SK-N-SH (cell line): ENCODE measurements around the gene PCYT2.
A peak's percentile ranks its signal among the peaks of the same experiment; 100 is the strongest.

ENCODE experiments used
- CTCF ChIP-seq: fragments of 200-600 bp; sonication (generic); IDR thresholded peaks from 2 replicates; pipeline ENCODE4 v1.6.1; 2017; ENCODE audit warnings: antibody characterized with exemption, mild to moderate bottlenecking, moderate library complexity
- EP300 ChIP-seq, 2 experiments: IDR thresholded peaks; 2 replicates each; pipeline versions ENCODE4 v1.4.0 to v1.6.1; 2012; ENCODE audit warnings: borderline replicate concordance in 1 of 2, low read depth in 1 of 2, low read length in 1 of 2
- EZH2phosphoT487 ChIP-seq: fragments of 200-600 bp; sonication (generic); IDR thresholded peaks from 2 replicates; pipeline ENCODE4 v1.6.1; 2017; ENCODE audit warnings: low read depth, mixed run types, mild to moderate bottlenecking, antibody characterized with exemption, moderate library complexity, borderline replicate concordance
- JUND ChIP-seq: IDR thresholded peaks from 2 replicates; pipeline ENCODE4 v1.4.0; 2012
- PBX3 ChIP-seq: IDR thresholded peaks from 2 replicates; pipeline ENCODE4; 2012
- POLR2AphosphoS5 ChIP-seq: IDR thresholded peaks from 2 replicates; pipeline ENCODE4 v1.6.1; 2012; ENCODE audit warnings: low read depth, low read length
- RAD21 ChIP-seq: IDR thresholded peaks from 2 replicates; pipeline ENCODE4 v1.6.1; 2012; ENCODE audit warnings: mild to moderate bottlenecking, low read length
- RFX5 ChIP-seq: IDR thresholded peaks from 2 replicates; pipeline ENCODE4 v1.6.1; 2012; ENCODE audit warnings: mild to moderate bottlenecking, improper control_type of control experiment, low read length
- TAF1 ChIP-seq: IDR thresholded peaks from 2 replicates; pipeline ENCODE4 v1.6.1; 2012; ENCODE audit warnings: low read depth, mild to moderate bottlenecking, low read length, moderate library complexity, borderline replicate concordance
- TCF12 ChIP-seq: IDR thresholded peaks from 2 replicates; pipeline ENCODE4 v1.4.0; 2012
- TF ChIP-seq, protein P1 (sequence below): IDR thresholded peaks from 2 replicates; pipeline ENCODE4 v1.6.1; 2012; ENCODE audit warnings: mild to moderate bottlenecking, low read depth, low read length, moderate library complexity
- TF ChIP-seq, protein P2 (sequence below): IDR thresholded peaks from 2 replicates; pipeline ENCODE4 v1.4.0; 2012; ENCODE audit warnings: low read depth, borderline replicate concordance
- TF ChIP-seq, protein P3 (sequence below): fragments of 150-350 bp; IDR thresholded peaks from 2 replicates; pipeline ENCODE4 v1.6.1; 2016; ENCODE audit warnings: mild to moderate bottlenecking, low read depth, low read length
- TF ChIP-seq, protein P4 (sequence below): fragments of 150-350 bp; IDR thresholded peaks from 2 replicates; pipeline ENCODE4 v1.6.1; 2017; ENCODE audit warnings: antibody characterized with exemption, low read length, low read depth, borderline replicate concordance

GRCh38 chr17:81911277-81911961 is at the start of gene PCYT2:
- TF ChIP-seq, protein P1, sequence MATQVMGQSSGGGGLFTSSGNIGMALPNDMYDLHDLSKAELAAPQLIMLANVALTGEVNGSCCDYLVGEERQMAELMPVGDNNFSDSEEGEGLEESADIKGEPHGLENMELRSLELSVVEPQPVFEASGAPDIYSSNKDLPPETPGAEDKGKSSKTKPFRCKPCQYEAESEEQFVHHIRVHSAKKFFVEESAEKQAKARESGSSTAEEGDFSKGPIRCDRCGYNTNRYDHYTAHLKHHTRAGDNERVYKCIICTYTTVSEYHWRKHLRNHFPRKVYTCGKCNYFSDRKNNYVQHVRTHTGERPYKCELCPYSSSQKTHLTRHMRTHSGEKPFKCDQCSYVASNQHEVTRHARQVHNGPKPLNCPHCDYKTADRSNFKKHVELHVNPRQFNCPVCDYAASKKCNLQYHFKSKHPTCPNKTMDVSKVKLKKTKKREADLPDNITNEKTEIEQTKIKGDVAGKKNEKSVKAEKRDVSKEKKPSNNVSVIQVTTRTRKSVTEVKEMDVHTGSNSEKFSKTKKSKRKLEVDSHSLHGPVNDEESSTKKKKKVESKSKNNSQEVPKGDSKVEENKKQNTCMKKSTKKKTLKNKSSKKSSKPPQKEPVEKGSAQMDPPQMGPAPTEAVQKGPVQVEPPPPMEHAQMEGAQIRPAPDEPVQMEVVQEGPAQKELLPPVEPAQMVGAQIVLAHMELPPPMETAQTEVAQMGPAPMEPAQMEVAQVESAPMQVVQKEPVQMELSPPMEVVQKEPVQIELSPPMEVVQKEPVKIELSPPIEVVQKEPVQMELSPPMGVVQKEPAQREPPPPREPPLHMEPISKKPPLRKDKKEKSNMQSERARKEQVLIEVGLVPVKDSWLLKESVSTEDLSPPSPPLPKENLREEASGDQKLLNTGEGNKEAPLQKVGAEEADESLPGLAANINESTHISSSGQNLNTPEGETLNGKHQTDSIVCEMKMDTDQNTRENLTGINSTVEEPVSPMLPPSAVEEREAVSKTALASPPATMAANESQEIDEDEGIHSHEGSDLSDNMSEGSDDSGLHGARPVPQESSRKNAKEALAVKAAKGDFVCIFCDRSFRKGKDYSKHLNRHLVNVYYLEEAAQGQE: no peak
- TF ChIP-seq CTCF (peak; percentile 10; the same call in 1 of the 2 replicates), EP300 (IDR thresholded peaks at IDR 0.05; ENCODE audit: borderline replicate concordance in 1 of 2, low read depth in 1 of 2, low read length in 1 of 2) (no peak), POLR2AphosphoS5 (peak; percentile 63; the same call in 1 of the 2 replicates), TAF1 (no peak), RFX5 (no peak), JUND (no peak), RAD21 (no peak), TCF12 (no peak), PBX3 (peak; percentile 31), EZH2phosphoT487 (no peak)
- TF ChIP-seq, protein P2, sequence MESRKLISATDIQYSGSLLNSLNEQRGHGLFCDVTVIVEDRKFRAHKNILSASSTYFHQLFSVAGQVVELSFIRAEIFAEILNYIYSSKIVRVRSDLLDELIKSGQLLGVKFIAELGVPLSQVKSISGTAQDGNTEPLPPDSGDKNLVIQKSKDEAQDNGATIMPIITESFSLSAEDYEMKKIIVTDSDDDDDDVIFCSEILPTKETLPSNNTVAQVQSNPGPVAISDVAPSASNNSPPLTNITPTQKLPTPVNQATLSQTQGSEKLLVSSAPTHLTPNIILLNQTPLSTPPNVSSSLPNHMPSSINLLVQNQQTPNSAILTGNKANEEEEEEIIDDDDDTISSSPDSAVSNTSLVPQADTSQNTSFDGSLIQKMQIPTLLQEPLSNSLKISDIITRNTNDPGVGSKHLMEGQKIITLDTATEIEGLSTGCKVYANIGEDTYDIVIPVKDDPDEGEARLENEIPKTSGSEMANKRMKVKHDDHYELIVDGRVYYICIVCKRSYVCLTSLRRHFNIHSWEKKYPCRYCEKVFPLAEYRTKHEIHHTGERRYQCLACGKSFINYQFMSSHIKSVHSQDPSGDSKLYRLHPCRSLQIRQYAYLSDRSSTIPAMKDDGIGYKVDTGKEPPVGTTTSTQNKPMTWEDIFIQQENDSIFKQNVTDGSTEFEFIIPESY: no peak
- TF ChIP-seq, protein P3, sequence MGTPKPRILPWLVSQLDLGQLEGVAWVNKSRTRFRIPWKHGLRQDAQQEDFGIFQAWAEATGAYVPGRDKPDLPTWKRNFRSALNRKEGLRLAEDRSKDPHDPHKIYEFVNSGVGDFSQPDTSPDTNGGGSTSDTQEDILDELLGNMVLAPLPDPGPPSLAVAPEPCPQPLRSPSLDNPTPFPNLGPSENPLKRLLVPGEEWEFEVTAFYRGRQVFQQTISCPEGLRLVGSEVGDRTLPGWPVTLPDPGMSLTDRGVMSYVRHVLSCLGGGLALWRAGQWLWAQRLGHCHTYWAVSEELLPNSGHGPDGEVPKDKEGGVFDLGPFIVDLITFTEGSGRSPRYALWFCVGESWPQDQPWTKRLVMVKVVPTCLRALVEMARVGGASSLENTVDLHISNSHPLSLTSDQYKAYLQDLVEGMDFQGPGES: no peak
- TF ChIP-seq, protein P4, sequence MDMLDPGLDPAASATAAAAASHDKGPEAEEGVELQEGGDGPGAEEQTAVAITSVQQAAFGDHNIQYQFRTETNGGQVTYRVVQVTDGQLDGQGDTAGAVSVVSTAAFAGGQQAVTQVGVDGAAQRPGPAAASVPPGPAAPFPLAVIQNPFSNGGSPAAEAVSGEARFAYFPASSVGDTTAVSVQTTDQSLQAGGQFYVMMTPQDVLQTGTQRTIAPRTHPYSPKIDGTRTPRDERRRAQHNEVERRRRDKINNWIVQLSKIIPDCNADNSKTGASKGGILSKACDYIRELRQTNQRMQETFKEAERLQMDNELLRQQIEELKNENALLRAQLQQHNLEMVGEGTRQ: peak; percentile 9; the same call in 1 of the 2 replicates
